Psoas muscle (tissue), 8 donors: ENCODE measurements around the gene ANXA1. TPM values are rescaled to one million over a fixed set of nuclear protein-coding genes. Genes with fewer than 3 reads are reported as not detected.
A peak's percentile ranks its signal among the peaks of the same experiment; 100 is the strongest.

Source experiments
- ATAC-seq, 4 donors: fragments of 200-7000 bp; cut with Tn5 transposase; one replicate each; pipeline ENCODE4 v1.9.1; 2020; ENCODE audit warnings: moderate library complexity in 3 of 4, mild to moderate bottlenecking in 2 of 4
- DNase-seq, 2 donors: peaks; one replicate each; pipeline ENCODE4 v3.0.0-alpha.2; 2020
- H3K27ac ChIP-seq: fragments of 200-600 bp; one replicate; pipeline ENCODE4 v1.8.0; 2022
- H3K27me3 ChIP-seq, 3 donors: fragments of 200-600 bp in 1 of 3; one replicate each; pipeline versions ENCODE4 v1.6.1 to v1.8.0; 2013 to 2022; ENCODE audit warnings: low read length in 2 of 3, mild to moderate bottlenecking in 2 of 3, moderate library complexity in 1 of 3; ENCODE audit not compliant: insufficient read depth in 3 of 3
- H3K36me3 ChIP-seq, 2 donors: fragments of 200-600 bp in 1 of 2; one replicate each; pipeline versions ENCODE4 v1.6.1 to v1.8.0; 2013 to 2022; ENCODE audit warnings: low read depth in 1 of 2, mild to moderate bottlenecking in 1 of 2, moderate library complexity in 1 of 2; ENCODE audit not compliant: insufficient read depth in 1 of 2
- H3K4me1 ChIP-seq: fragments of 200-600 bp; one replicate; pipeline ENCODE4 v1.8.0; 2022
- H3K4me3 ChIP-seq: fragments of 200-600 bp; one replicate; pipeline ENCODE4 v1.8.0; 2022; ENCODE audit warnings: mild to moderate bottlenecking
- H3K9me3 ChIP-seq: fragments of 200-600 bp; one replicate; pipeline ENCODE4 v1.8.0; 2022
- CTCF ChIP-seq: fragments of 200-600 bp; IDR thresholded peaks from one replicate; pipeline ENCODE4 v1.8.0; 2022; ENCODE audit warnings: antibody characterized with exemption
- WGBS, 3 donors: extraction: QIAGEN DNeasy Blood & Tissue Kit; methylation state at CpG; one replicate each; pipeline versions ENCODE4 v1.1.6 to v1.1.7; 2013; 5-methylcytosine and 5-hydroxymethylcytosine counted together
- intact Hi-C, 2 donors: fragments of 100-400 bp; cut with DNase I; formaldehyde crosslinking; loops; one replicate each; pipeline versions ENCODE4 v1.11.0 to v1.14.2; 2022
- polyA plus RNA-seq, 3 donors: library from polyadenylated mRNA; stranded (reverse); fragments of 200-250 nt; gene quantifications; one replicate each; pipeline ENCODE4 v1.2.3, GENCODE V29; 2013
- total RNA-seq, 4 donors: library from RNA; stranded (reverse); fragmentation: NEBNext Ultra II Directional in 2 of 4; extraction: Animal tissue kit (Norgen Biotek cat#: 25700) in 2 of 4; gene quantifications; one replicate each; pipeline versions ENCODE4 v1.2.1 to v1.2.4, GENCODE V29; 2021 to 2023
- donor health status: healthy with polysubstance abuse.
- donor health status: DM: no; HTN: no; CAD: no; lungs with moderate emphysema.
- donor health status: Bipolar disorder and iron deficiency.
- donor health status: healthy.
- donor health status: DM: yes; HTN: yes; CAD: no.
- donor health status: DM: no; HTN: no; CAD: no.
- donor health status: DM: no; HTN: no; CAD: no.
- donor health status: DM: yes; HTN: yes; CAD: no.

The ANXA1 gene
- total and polyA plus RNA-seq, 7 donors = 20.7 to 60.8 (median 25.8) TPM

- peak overlapping the region; percentile 58 for H3K27ac ChIP-seq
- intact Hi-C loops = no loop called here
- TF ChIP-seq CTCF = no peak
- ATAC-seq (no peak), DNase-seq (no peak)
- H3K4me1 ChIP-seq = peaks cover 17% of the 10 kb centered on the region
- H3K36me3 ChIP-seq = no peaks in the 10 kb centered on the region
- H3K27me3 ChIP-seq = no peaks in the 10 kb centered on the region
- H3K4me3 ChIP-seq = peak overlapping the region; percentile 65
- H3K9me3 ChIP-seq = no peaks in the 10 kb centered on the region
These were observed 829 bp downstream of the ANXA1 start for GRCh38 chr9:73152543-73152844.

- no peaks in the 10 kb centered on the region for H3K9me3 ChIP-seq
- DNase-seq (no peak), ATAC-seq (peak in 1 of 4 donors; percentile 56)
- no peaks in the 10 kb centered on the region for H3K27me3 ChIP-seq
- intact Hi-C loops = no loop called here
- WGBS, 3 donors = 36 to 46% (median 36%) methylated on average over 2 of the region's 2 CpGs
- peak overlapping the region; percentile 58 for H3K27ac ChIP-seq
- H3K4me1 ChIP-seq = peaks cover 17% of the 10 kb centered on the region
- no peak for TF ChIP-seq CTCF
- no peaks in the 10 kb centered on the region for H3K36me3 ChIP-seq
- H3K4me3 ChIP-seq = peak overlapping the region; percentile 65
These were observed 1.3 kb downstream of the ANXA1 start for GRCh38 chr9:73152953-73153352.

GRCh38 chr9:73153793-73154227 lies 2.1 kb downstream of the ANXA1 start:
- Histone ChIP-seq H3K9me3 (no peaks in the 10 kb centered on the region), H3K36me3 (no peaks in the 10 kb centered on the region), H3K4me3 (peak overlapping the region; percentile 65), H3K27ac (peak overlapping the region; percentile 58), H3K4me1 (peaks cover 17% of the 10 kb centered on the region), H3K27me3 (no peaks in the 10 kb centered on the region)
- no peak for TF ChIP-seq CTCF
- DNase-seq = no peak
- intact Hi-C loops = no loop called here
- WGBS, 3 donors = 16 to 41% (median 18%) methylated on average over 4 of the region's 4 CpGs
- peak in 1 of 4 donors; percentile 33 for ATAC-seq

- H3K9me3 ChIP-seq = no peaks in the 10 kb centered on the region
- peaks cover 12% of the 10 kb centered on the region for H3K4me1 ChIP-seq
- WGBS, 3 donors = 77 to 85% (median 79%) methylated on average over 8 of the region's 8 CpGs
- ATAC-seq (no peak), DNase-seq (no peak)
- peaks cover 0 to 2% of the 10 kb centered on the region in 2 donors for H3K36me3 ChIP-seq
- H3K27me3 ChIP-seq = no peaks in the 10 kb centered on the region
- peak overlapping the region; percentile 58 for H3K27ac ChIP-seq
- no peak for TF ChIP-seq CTCF
- intact Hi-C loops = no loop called here
- H3K4me3 ChIP-seq = peak overlapping the region; percentile 65
These were observed 2.6 kb downstream of the ANXA1 start for GRCh38 chr9:73154271-73154670.

GRCh38 chr9:73154722-73155121 lies 3.1 kb downstream of the ANXA1 start:
- TF ChIP-seq CTCF = no peak
- intact Hi-C loops = no loop called here
- Histone ChIP-seq H3K9me3 (no peaks in the 10 kb centered on the region), H3K4me3 (peak overlapping the region; percentile 65), H3K36me3 (peaks cover 0 to 6% of the 10 kb centered on the region in 2 donors), H3K27ac (no peak overlapping the region), H3K4me1 (peaks cover 9% of the 10 kb centered on the region), H3K27me3 (no peaks in the 10 kb centered on the region)
- DNase-seq (no peak), ATAC-seq (no peak)
- 85 to 90% (median 88%) methylated on average over 2 of the region's 2 CpGs for WGBS, 3 donors
